Kidney (tissue), 14 donors: ENCODE measurements around the gene TTLL8. TPM values are rescaled to one million over a fixed set of nuclear protein-coding genes. Genes with fewer than 3 reads are reported as not detected.
A peak's percentile ranks its signal among the peaks of the same experiment; 100 is the strongest.

Experiments used
- DNase-seq, 5 donors: peaks; one replicate each; pipeline ENCODE4 v3.0.0-alpha.2; 2013 to 2020
- FAIRE-seq: peaks from 2 replicates; lab custom pipeline; 2012; peaks lifted over from hg19 to GRCh38; lab: Jason Lieb, UNC
- H3K27ac ChIP-seq, 2 donors: one replicate each; pipeline ENCODE4 v1.7.0; 2013; ENCODE audit warnings: low read depth in 2 of 2, low read length in 2 of 2, inconsistent platforms in 1 of 2
- H3K27me3 ChIP-seq: one replicate; pipeline ENCODE4 v1.7.1; 2013; ENCODE audit warnings: low read length, inconsistent platforms; ENCODE audit not compliant: control insufficient read depth, insufficient read depth
- H3K36me3 ChIP-seq, 3 donors: one replicate each; pipeline versions ENCODE4 v1.7.0 to v1.7.1; 2013; ENCODE audit warnings: low read length in 3 of 3, control low read depth in 1 of 3, inconsistent platforms in 1 of 3; ENCODE audit not compliant: insufficient read depth in 3 of 3, control insufficient read depth in 2 of 3
- H3K4me1 ChIP-seq, 3 donors: one replicate each; pipeline versions ENCODE4 v1.7.0 to v1.7.1; 2013; ENCODE audit warnings: low read length in 3 of 3, inconsistent platforms in 1 of 3, low read depth in 1 of 3; ENCODE audit not compliant: control insufficient read depth in 2 of 3, insufficient read depth in 2 of 3
- H3K4me3 ChIP-seq, 3 donors: one replicate each; pipeline versions ENCODE4 v1.7.0 to v1.8.1; 2013; ENCODE audit warnings: low read length in 3 of 3, control low read depth in 1 of 3, inconsistent platforms in 1 of 3
- H3K9ac ChIP-seq, 3 donors: one replicate each; pipeline versions ENCODE4 v1.7.0 to v1.7.1; 2013; ENCODE audit warnings: low read length in 3 of 3, control low read depth in 1 of 3, inconsistent platforms in 1 of 3
- H3K9me3 ChIP-seq, 3 donors: one replicate each; pipeline versions ENCODE4 v1.7.0 to v1.7.1; 2013; ENCODE audit warnings: low read length in 3 of 3, control low read depth in 1 of 3, inconsistent platforms in 1 of 3; ENCODE audit not compliant: control insufficient read depth in 2 of 3, insufficient read depth in 1 of 3
- CTCF ChIP-seq: IDR thresholded peaks from 3 replicates; pipeline ENCODE4 v1.5.1; 2012; ENCODE audit warnings: mild to moderate bottlenecking, moderate library complexity, borderline replicate concordance; ENCODE audit not compliant: insufficient read depth; ENCODE audit errors: extremely low read depth
- intact Hi-C: fragments of 100-400 bp; cut with DNase I; formaldehyde crosslinking; loops from one replicate; pipeline ENCODE4 v1.11.1; 2022
- polyA plus RNA-seq: library from polyadenylated mRNA; stranded (reverse); fragments of 350-450 nt; fragmentation: Illumina TruSeq; extraction: RNeasy Lipid Tissue Mini Kit (QIAGEN cat#74804); gene quantifications from one replicate; pipeline ENCODE4 v1.2.3, GENCODE V29; 2014; ENCODE audit warnings: low read depth, low replicate concordance; ENCODE audit not compliant: insufficient read depth
- total RNA-seq: library from RNA; stranded (reverse); fragmentation: NEBNext Ultra II Directional; extraction: Animal tissue kit (Norgen Biotek cat#: 25700); gene quantifications from one replicate; pipeline ENCODE4 v1.2.1, GENCODE V29; 2021
- donor health status: control.
- donor health status: control.
- donor health status: control.
- donor health status: control.
- donor health status: control.
- donor health status: DM: yes; HTN: yes; CAD: no.
- donor health status: Normal renal cell carcinoma (clear cell type).

TTLL8 gene
- total and polyA plus RNA-seq, 2 donors from 2014 or later = not detected

- Histone ChIP-seq H3K9ac (no peak overlapping the region), H3K4me3 (no peak overlapping the region), H3K27me3 (no peaks in the 10 kb centered on the region), H3K9me3 (no peaks in the 10 kb centered on the region), H3K27ac (no peak overlapping the region), H3K4me1 (peaks cover 0 to 2% (median 0%) of the 10 kb centered on the region in 3 donors), H3K36me3 (no peaks in the 10 kb centered on the region)
- no peak for TF ChIP-seq CTCF
- no peak for FAIRE-seq
- intact Hi-C loops = no loop called here
- peak in 1 of 5 donors; percentile 80 for DNase-seq
Observed at GRCh38 chr22:50063589-50064393, 5.7 kb upstream of the TTLL8 start.

- no peak for TF ChIP-seq CTCF
- no peak overlapping the region for H3K4me3 ChIP-seq
- H3K4me1 ChIP-seq = peaks cover 0 to 2% (median 0%) of the 10 kb centered on the region in 3 donors
- no peak overlapping the region for H3K9ac ChIP-seq
- H3K9me3 ChIP-seq = no peaks in the 10 kb centered on the region
- intact Hi-C loops = no loop called here
- no peaks in the 10 kb centered on the region for H3K36me3 ChIP-seq
- H3K27me3 ChIP-seq = no peaks in the 10 kb centered on the region
- peak in 1 of 5 donors; percentile 67 for DNase-seq
- FAIRE-seq = no peak
- H3K27ac ChIP-seq = no peak overlapping the region
Observed at GRCh38 chr22:50062509-50063135, 4.5 kb upstream of the TTLL8 start.

- no peak overlapping the region for H3K4me3 ChIP-seq
- H3K9me3 ChIP-seq = no peaks in the 10 kb centered on the region
- H3K27me3 ChIP-seq = no peaks in the 10 kb centered on the region
- intact Hi-C loops = no loop called here
- peaks cover 0 to 2% (median 0%) of the 10 kb centered on the region in 3 donors for H3K4me1 ChIP-seq
- H3K36me3 ChIP-seq = no peaks in the 10 kb centered on the region
- no peak overlapping the region for H3K27ac ChIP-seq
- H3K9ac ChIP-seq = no peak overlapping the region
- DNase-seq = peak in 1 of 5 donors; percentile 69
- TF ChIP-seq CTCF = no peak
- no peak for FAIRE-seq
Observed at GRCh38 chr22:50061824-50062355, 3.8 kb upstream of the TTLL8 start.
